Measurements from ENCODE around the gene HS2ST1. TPM values are rescaled to one million over a fixed set of nuclear protein-coding genes. Genes with fewer than 3 reads are reported as not detected.
A peak's percentile ranks its signal among the peaks of the same experiment; 100 is the strongest.

Gene HS2ST1
- total and polyA plus RNA-seq, 2 donors (not counting 1 experiment from before 2014, with no cell fraction given) = 19.2 to 22.5 TPM

- Histone ChIP-seq H3K9ac (ENCODE audit: insufficient read depth, low read length) (no peak overlapping the region), H3K27ac (ENCODE audit: insufficient read depth, low read length) (no peak overlapping the region), H3K79me2 (ENCODE audit: control insufficient read depth, insufficient read depth, low read length) (no peaks in the 10 kb centered on the region), H2AFZ (ENCODE audit: low read length) (no peak overlapping the region), H3K27me3 (ENCODE audit: control insufficient read depth, insufficient read depth, low read length) (no peaks in the 10 kb centered on the region), H3K9me3 (ENCODE audit: control insufficient read depth, insufficient read depth, low read depth, low read length) (no peaks in the 10 kb centered on the region), H3K4me1 (ENCODE audit: control insufficient read depth, extremely low read depth, insufficient read depth, low read length) (no peaks in the 10 kb centered on the region), H3K4me2 (ENCODE audit: extremely low read depth, insufficient read depth, low read length) (no peak overlapping the region), H3K4me3 (replicated peaks in 1 of 4; ENCODE audit: control extremely low read depth in 1 of 4, insufficient read depth in 1 of 4, low read depth in 3 of 4, low read length in 4 of 4) (no peak overlapping the region), H4K20me1 (ENCODE audit: control insufficient read depth, extremely low read depth, insufficient read depth, low read length) (no peaks in the 10 kb centered on the region), H3K36me3 (ENCODE audit: control insufficient read depth, insufficient read depth, low read length) (no peaks in the 10 kb centered on the region)
- TF ChIP-seq CTCF (conservative IDR thresholded peaks at IDR 0.05 in 1 of 2, IDR thresholded peaks at IDR 0.05 in 1 of 2; ENCODE audit: low read depth in 1 of 2, low read length in 2 of 2) = no peak
- no peak for TF ChIP-seq EZH2 (IDR thresholded peaks at IDR 0.05; ENCODE audit: low read length, missing control alignments)
- peak in 1 of 2 donors; percentile 61 for DNase-seq (ENCODE audit: low read depth in 2 of 2)
Observed at GRCh38 chr1:87093286-87093685, 178.9 kb downstream of the HS2ST1 start.

GRCh38 chr1:87094238-87094637, 179.8 kb downstream of the HS2ST1 start:
- no peak overlapping the region for H3K4me3 ChIP-seq (replicated peaks in 1 of 4; ENCODE audit: control extremely low read depth in 1 of 4, insufficient read depth in 1 of 4, low read depth in 3 of 4, low read length in 4 of 4)
- no peaks in the 10 kb centered on the region for H3K9me3 ChIP-seq (ENCODE audit: control insufficient read depth, insufficient read depth, low read depth, low read length)
- H3K36me3 ChIP-seq (ENCODE audit: control insufficient read depth, insufficient read depth, low read length) = no peaks in the 10 kb centered on the region
- TF ChIP-seq EZH2 (IDR thresholded peaks at IDR 0.05; ENCODE audit: low read length, missing control alignments) = no peak
- no peak for TF ChIP-seq CTCF (conservative IDR thresholded peaks at IDR 0.05 in 1 of 2, IDR thresholded peaks at IDR 0.05 in 1 of 2; ENCODE audit: low read depth in 1 of 2, low read length in 2 of 2)
- H3K79me2 ChIP-seq (ENCODE audit: control insufficient read depth, insufficient read depth, low read length) = no peaks in the 10 kb centered on the region
- no peak overlapping the region for H2AFZ ChIP-seq (ENCODE audit: low read length)
- no peaks in the 10 kb centered on the region for H3K4me1 ChIP-seq (ENCODE audit: control insufficient read depth, extremely low read depth, insufficient read depth, low read length)
- no peak overlapping the region for H3K4me2 ChIP-seq (ENCODE audit: extremely low read depth, insufficient read depth, low read length)
- no peak for DNase-seq (ENCODE audit: low read depth in 2 of 2)
- H3K27ac ChIP-seq (ENCODE audit: insufficient read depth, low read length) = no peak overlapping the region
- H4K20me1 ChIP-seq (ENCODE audit: control insufficient read depth, extremely low read depth, insufficient read depth, low read length) = no peaks in the 10 kb centered on the region
- H3K27me3 ChIP-seq (ENCODE audit: control insufficient read depth, insufficient read depth, low read length) = no peaks in the 10 kb centered on the region
- no peak overlapping the region for H3K9ac ChIP-seq (ENCODE audit: insufficient read depth, low read length)

GRCh38 chr1:87100271-87100670, 185.8 kb downstream of the HS2ST1 start:
- H2AFZ ChIP-seq (ENCODE audit: low read length) = no peak overlapping the region
- no peaks in the 10 kb centered on the region for H3K36me3 ChIP-seq (ENCODE audit: control insufficient read depth, insufficient read depth, low read length)

More at GRCh38 chr1:87100271-87100670, 185.8 kb downstream of the HS2ST1 start:
- Histone ChIP-seq H3K4me2 (ENCODE audit: extremely low read depth, insufficient read depth, low read length) (no peak overlapping the region), H3K9me3 (ENCODE audit: control insufficient read depth, insufficient read depth, low read depth, low read length) (no peaks in the 10 kb centered on the region), H3K27ac (ENCODE audit: insufficient read depth, low read length) (no peak overlapping the region), H3K4me3 (replicated peaks in 1 of 4; ENCODE audit: control extremely low read depth in 1 of 4, insufficient read depth in 1 of 4, low read depth in 3 of 4, low read length in 4 of 4) (no peak overlapping the region), H3K79me2 (ENCODE audit: control insufficient read depth, insufficient read depth, low read length) (no peaks in the 10 kb centered on the region), H4K20me1 (ENCODE audit: control insufficient read depth, extremely low read depth, insufficient read depth, low read length) (no peaks in the 10 kb centered on the region), H3K4me1 (ENCODE audit: control insufficient read depth, extremely low read depth, insufficient read depth, low read length) (no peaks in the 10 kb centered on the region), H3K9ac (ENCODE audit: insufficient read depth, low read length) (no peak overlapping the region), H3K27me3 (ENCODE audit: control insufficient read depth, insufficient read depth, low read length) (no peaks in the 10 kb centered on the region)
- no peak for DNase-seq (ENCODE audit: low read depth in 2 of 2)
- TF ChIP-seq CTCF (conservative IDR thresholded peaks at IDR 0.05 in 1 of 2, IDR thresholded peaks at IDR 0.05 in 1 of 2; ENCODE audit: low read depth in 1 of 2, low read length in 2 of 2) (no peak), EZH2 (IDR thresholded peaks at IDR 0.05; ENCODE audit: low read length, missing control alignments) (no peak)
